ENCODE data around the gene MEPE.

- TF ChIP-seq CTCF (conservative IDR thresholded peaks at IDR 0.05) (no peak), ZFX (IDR thresholded peaks at IDR 0.05) (no peak)
These were observed 46.8 kb upstream of the MEPE start for GRCh38 chr4:87785731-87786509.

Measured in C4-2B (cell line).